GM12874 (cell line): ENCODE measurements around the gene IFFO2.

Experiments
- TF ChIP-seq, protein P1 (sequence below): IDR thresholded peaks from 2 replicates; pipeline ENCODE4 v1.5.1; 2011; ENCODE audit warnings: low read depth, mild to moderate bottlenecking, control low read depth, low read length, moderate library complexity; ENCODE audit not compliant: insufficient read depth

The IFFO2 gene

DNA sequence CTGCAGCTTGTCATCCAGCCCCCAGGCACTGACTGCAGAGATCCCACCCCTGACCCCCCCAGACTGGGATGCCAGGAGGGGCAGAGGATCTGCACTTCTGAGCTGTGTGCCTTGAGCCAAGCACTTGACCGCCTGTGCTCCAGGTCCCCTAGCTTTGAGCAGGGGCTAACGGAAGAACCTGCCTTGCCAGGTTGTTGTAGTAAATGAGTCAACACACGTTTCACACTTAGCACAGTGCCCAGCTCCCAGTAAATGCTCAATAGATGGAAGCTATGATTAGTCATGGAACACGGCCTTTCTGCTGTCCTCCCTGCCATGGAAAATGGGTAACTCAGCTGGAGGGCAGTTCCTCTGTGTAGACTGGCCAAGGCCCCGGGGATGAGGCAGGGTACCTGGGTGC lies 24.1 kb downstream of the IFFO2 start:
- TF ChIP-seq, protein P1, sequence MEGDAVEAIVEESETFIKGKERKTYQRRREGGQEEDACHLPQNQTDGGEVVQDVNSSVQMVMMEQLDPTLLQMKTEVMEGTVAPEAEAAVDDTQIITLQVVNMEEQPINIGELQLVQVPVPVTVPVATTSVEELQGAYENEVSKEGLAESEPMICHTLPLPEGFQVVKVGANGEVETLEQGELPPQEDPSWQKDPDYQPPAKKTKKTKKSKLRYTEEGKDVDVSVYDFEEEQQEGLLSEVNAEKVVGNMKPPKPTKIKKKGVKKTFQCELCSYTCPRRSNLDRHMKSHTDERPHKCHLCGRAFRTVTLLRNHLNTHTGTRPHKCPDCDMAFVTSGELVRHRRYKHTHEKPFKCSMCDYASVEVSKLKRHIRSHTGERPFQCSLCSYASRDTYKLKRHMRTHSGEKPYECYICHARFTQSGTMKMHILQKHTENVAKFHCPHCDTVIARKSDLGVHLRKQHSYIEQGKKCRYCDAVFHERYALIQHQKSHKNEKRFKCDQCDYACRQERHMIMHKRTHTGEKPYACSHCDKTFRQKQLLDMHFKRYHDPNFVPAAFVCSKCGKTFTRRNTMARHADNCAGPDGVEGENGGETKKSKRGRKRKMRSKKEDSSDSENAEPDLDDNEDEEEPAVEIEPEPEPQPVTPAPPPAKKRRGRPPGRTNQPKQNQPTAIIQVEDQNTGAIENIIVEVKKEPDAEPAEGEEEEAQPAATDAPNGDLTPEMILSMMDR, result no peak

DNA sequence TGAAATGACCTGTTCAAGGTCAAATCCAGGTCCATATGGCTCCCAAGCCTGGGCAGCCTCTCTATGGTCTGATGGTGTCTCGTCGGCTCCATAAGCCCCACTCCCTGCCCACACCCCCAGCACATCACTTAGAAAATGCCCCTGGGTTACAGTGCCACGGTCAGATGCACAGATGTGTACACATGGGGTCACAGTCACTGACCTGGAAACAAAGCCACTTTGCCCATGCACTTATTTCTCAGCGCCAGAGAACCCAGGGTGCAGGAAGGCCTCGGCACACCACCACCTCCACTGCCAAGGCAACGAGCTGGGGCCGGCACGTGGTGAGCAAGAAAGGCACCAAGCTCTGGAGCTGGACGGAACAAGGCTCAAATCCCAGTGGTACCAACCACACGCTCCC lies 24.7 kb downstream of the IFFO2 start:
- TF ChIP-seq, protein P1, result no peak

DNA sequence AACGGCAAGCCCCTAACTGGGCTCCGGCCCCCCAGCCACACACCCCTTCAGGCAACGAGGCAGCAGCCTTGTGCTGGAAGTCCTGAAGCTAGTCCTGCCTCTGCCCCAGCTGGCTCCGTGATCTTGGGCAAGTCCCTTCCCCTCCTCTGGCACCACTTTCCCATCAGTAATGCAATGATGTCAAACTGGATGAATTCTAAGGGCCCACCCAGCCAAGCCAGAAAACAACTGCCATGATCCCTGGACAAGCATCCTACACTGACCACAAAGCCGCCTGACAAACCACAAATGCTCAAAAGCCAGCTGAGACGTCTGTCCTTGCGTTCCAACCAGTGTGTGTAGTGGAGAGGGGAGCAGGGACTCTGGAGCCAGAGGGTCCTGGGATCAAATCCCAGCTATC lies 26.8 kb downstream of the IFFO2 start:
- TF ChIP-seq, protein P1, result no peak

DNA sequence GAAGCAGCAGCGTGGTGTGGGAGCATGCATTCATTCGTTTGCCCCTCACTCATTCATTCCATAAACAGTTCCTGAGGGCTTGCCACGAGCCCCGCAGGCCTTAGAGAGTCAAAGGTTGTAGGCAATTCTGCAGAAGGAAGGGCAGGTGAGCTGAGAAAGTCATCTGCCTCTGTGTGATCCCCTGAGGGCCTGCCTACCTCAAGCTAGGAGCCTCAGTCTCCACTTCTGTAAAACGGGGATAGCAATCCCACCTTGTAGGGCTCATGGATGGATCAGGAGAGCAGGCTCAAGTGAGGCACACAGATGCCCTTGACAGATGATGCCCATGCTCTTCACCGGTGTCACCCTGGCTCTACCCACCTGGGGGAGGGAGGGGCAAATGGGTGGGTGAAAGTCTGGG lies 27.5 kb downstream of the IFFO2 start:
- TF ChIP-seq, protein P1, result no peak

DNA sequence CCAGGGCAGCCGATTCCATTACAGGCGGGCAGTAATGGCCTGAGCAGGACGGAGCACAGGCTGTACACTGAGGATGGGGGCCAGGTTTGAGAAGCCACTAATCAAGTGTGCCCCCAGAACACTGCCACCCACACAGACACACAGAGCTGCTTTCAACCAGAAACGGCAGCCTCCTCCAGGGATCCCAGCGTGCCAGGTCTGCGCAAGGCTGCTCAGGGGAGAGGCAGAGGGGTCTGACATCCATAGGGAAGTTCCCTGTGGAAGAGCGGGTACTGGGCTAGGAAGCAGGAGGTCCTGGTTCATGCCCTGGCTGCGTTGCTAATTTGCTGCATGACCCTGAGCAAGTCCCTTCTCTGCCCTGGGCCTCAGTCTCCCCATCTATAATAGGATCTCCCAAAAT lies 28.1 kb downstream of the IFFO2 start:
- TF ChIP-seq, protein P1, result no peak

DNA sequence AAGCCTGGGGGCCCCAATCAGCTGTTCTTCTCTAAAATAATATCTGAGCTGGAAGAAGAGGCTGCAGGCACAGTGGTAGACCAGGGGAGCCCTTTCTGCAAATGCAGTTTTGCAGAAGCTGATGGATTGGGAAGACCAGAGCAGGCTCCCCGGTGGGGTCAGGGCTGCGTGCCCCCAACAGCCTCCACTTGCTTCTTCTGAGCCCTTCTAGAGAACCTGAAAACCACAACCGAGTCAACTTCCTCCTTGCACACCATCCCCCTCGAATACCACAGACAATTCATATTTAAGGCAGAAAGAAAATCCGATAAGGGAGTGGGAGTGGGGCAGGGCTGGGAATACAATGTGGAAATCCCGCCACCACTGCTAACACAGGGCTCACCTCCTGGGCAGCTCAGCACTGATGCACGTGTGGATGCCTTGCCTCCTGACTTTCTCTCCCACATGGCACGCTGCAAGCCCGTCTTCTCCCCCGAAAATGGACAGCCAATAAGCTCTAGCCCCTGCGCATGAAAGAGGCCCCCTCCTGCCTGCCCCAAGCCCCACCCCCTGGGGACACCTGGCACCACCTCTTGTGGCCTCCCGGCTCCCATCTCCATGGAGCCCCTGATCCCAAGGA lies 28.7 kb downstream of the IFFO2 start:
- TF ChIP-seq, protein P1, result no peak

DNA sequence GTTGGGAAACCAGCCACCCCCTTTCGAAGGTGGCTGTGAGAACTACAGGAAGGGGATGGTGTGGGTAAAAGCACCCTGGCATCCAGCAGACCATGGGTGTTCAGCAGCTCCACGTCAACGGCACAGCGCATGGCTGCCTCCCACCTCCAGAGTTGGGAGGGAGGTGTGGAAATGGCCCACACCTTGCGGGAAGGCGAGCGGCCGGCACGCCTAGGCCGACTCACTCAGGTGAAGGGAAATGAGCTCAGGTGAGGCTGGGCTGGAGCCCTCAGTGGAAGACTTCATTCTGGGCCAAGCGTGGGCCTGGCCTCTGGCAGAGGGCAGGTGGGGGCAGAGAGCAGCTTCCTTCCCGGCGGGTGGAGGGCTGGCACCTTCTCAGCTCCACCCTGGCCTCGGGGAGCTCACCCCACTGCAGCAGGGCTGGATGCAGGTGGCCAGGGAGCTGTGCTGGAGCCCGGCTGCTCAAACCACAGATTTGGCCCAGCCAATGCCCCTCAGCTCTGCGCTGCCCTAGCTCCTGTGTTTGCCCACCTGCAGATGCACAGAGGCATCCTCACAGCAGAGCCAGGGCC lies 29.3 kb downstream of the IFFO2 start:
- TF ChIP-seq, protein P1, result no peak
